HG02852 (cell line): ENCODE measurements around the gene DCAF6.

ENCODE experiments used
- ATAC-seq: cut with Tn5 transposase; IDR thresholded peaks from one replicate; pipeline ENCODE4 v1.9.1; 2021; ENCODE audit warnings: mild to moderate bottlenecking, moderate library complexity; ENCODE audit not compliant: unreplicated experiment

Gene DCAF6

GRCh38 chr1:168083456-168084325 lies 147.2 kb downstream of the DCAF6 start:
- no peak for ATAC-seq

DNA sequence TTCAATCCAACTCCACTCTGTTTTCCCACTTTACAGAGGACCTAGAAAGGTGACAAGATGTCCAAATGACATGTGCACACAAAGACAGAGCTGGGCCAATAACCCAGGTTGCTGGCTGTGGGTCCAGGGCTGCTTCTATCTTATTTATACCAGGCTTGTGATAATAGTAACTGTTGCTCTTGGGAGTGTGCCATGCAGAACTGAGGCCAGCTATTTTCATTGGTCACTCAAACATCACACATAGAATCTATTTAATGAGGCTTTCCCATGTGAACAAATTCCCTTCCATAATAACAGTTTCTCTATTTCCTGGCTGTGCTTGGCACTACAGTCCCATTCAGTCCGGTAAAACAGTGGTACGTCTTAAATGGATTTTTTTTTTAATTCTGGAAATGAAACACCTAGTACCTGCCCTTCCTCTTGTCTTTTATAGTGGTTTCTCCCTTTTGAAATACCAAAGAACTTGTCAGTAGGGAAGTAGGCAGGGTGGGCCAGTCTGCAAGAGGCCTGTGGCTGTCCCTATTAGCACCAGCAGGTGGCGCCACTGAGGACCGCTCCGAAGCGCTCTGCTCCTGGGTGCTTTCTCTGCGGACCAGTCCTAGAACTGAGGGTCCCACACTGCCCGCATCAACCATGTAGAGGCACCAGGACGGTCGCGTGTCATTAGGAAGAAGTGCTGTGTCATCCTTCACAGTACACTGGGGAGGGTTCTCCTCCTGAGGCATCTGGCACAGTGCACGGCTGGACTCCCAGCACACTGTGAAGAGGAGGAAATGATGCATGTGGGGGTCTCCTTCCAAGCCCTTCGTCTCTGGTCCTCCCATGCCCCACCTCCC lies 148.1 kb downstream of the DCAF6 start:
- peak; percentile 61 for ATAC-seq

DNA sequence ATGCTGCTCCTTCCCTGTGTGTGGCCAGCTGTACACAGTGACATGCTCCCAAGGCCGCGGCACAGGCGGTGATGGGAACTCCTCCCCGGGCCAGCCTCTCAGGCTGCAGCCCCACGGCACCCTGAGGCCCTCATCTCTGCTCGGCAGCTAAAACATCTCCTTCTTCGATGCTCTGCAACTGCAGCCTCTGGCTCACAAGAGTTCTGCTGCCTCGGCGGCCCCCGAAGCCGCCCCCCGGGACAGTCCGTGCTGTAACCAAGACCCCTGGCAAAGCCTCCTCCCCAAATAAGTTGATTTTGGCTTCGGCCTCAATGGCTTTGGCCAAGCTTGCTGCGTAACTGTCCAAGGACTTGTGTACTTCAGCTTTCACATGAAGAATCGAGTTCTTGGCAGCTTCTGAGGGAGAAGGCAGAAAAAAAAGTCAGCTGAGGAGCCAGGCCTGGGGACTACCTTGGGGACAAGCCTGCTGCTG lies 149.0 kb downstream of the DCAF6 start:
- ATAC-seq: no peak

DNA sequence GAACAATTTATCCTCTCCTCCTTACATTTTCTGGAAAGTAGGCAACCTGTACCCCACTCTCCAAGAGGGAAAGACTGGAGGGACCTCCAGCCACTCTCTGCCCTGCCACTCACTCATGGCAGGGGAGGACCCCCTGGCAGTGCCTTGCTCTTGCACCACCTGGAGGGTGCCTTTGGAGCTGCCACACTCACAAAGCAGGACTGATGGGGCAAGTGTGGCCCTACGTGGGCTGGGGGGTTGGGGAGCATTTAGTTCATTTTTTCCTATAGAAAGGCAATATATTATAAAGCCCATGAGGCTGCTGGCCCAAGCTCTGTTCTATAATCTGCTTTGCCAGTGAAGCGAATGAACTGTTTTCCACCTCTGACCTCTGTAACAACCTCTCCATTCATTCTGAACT lies 150.0 kb downstream of the DCAF6 start:
- no peak for ATAC-seq

DNA sequence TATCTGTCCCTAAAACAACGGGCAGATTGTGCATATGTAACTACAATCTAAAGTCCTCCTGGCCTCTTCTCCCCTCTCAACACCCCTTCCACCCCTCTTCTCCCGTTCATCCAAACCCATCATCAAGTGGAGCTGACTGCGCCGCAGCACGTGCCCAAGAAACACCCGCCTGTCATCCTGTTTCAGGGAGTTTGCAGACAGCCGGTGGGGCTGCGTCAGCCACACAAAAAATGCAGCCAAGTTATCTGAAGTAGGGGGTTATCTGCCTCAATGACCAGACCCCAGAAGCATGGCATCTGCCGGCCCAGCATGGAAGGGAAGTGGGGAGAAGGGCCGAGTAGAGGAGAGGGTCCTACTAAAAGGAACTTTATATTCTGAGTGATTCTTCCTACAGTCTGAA lies 151.2 kb downstream of the DCAF6 start:
- no peak for ATAC-seq

DNA sequence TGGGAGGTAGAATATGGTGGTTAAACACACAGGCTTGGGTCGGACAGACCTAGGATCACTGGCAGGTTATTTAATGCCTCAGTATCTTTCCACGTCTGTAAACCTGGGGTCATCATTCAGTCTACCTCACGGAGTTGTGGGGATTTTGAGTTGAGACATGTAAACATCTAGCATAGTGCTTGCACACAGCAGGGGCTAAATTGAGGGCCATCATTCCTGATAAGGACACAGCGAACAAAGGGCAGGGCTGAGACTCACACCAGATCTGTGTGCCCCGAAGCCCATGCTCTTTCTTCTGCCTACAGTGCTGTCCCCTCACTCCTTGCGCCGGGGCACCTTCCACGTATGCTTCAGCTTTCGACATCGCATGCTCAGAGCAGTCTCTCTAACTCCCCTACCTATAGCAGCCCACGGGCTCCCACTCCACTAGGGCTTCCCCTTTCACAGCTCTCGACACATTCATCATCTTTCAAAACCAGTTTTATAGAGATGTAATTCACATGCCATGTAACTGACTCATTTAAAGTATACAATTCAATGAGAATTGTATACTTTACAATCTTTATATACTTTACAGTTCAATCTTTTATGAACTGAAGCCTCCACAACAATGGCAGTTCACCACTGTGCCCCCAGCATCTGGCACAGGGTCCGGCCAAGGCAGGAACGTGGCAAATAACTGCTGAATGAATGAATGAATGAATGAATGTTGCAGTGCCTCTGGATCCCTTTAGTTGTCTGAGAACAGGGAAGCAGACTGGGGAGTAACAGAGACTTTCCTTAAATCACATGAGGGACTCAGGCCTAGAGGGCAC lies 152.2 kb downstream of the DCAF6 start:
- ATAC-seq: no peak

- ATAC-seq: no peak
Measured at GRCh38 chr1:168089326-168089978, 153.0 kb downstream of the DCAF6 start.

- ATAC-seq: no peak
Measured at GRCh38 chr1:168089979-168090337, 153.5 kb downstream of the DCAF6 start.

DNA sequence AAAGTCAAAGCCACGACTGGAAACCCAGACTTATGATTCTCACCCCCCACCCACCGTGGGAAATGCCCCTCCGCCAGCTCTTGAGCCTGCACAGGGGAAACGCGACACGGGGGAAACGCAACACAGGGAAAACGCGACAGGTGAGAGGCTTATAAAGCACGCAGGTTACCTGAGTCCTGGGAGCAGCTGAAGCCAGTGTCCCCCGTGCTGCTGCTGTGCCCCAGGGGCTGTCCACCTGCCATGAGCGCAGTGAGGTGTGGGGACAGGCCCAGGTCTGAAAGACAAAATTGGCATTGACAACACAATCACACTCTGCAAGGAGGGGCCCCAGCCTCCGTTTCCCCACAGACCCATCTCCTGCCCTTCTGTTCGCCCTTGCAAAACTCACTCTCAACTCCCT lies 153.9 kb downstream of the DCAF6 start:
- ATAC-seq: no peak

- no peak for ATAC-seq
Measured at GRCh38 chr1:168091063-168091462, 154.6 kb downstream of the DCAF6 start.

DNA sequence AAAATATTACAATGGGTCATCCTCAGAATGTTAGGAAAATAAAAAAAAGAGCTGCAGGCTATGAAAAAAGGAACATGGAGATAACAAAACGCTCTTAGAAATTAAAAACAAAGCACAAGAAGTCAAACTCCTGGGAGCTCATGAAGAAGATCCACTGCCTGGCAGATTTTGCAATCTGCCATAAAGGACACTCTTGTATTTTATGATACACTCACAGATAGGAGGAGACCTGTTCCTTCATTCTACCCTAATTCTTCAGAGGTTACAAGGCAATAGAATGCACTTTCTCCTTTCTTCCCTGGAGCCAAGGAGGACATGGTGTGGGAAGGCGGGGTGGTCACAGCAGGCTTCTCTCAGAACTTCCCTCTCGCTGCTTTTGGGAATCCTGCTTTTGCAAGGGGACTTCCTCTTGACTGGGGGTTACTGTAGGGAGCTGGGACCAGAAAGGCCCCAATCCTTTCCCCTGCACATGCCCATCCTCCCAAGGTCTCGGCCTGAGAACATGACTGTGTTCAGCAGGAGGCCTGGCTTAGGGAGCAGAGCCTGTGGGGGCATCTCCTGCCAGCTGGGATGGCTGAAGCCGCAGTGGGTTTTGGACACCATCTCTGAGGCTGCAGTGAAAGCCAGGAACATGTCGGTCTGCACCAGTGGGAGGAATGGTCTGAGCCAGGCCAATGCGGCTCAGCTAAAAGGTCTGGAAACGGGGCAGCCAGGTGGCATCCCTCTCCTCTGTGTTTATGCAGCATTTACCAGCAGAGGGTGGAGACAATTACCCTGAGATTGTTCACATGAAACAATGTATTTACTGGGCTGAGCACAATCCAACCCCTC lies 155.5 kb downstream of the DCAF6 start:
- no peak for ATAC-seq

DNA sequence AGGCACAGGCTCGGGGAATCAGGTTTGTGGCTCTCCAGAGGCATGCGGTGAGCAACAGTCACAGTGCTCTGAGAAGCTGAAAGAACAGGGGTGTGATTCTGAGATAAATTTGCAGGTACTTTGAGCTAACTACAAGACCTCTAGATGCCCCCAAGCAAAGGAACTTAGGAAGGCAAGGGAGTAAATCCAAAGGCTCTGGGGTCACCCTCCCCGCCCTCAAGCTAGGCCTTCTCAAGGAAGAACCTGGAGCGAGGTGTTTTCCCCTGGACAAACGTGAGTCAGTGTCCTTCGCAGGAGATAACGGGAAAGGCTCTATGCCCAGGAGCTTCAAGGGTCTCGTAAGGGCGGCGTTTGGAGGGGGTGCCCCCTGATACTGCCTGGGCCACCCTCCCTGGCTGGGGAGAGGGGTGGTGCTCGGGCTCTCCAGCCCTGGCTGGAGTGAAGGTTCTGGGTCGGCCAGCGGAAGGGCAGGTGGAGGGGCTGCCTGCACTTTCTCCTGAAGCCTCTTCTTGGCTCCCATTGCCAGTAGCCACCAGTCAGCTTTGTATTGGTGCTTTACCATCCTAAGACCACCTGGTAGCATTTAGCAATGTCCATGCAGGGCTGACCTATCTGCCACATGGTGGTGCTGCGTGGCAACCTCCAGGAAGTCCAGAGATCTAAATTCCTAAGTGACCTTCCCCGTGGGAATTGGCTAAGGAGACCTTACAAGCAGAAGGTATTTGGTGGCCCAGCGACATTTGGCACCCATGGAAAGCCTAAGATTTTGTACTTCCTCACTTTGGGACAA lies 156.3 kb downstream of the DCAF6 start:
- no peak for ATAC-seq

- no peak for ATAC-seq
Measured at GRCh38 chr1:168093616-168094015, 157.1 kb downstream of the DCAF6 start.

GRCh38 chr1:168095476-168095875 lies 159.0 kb downstream of the DCAF6 start:
- ATAC-seq: no peak

DNA sequence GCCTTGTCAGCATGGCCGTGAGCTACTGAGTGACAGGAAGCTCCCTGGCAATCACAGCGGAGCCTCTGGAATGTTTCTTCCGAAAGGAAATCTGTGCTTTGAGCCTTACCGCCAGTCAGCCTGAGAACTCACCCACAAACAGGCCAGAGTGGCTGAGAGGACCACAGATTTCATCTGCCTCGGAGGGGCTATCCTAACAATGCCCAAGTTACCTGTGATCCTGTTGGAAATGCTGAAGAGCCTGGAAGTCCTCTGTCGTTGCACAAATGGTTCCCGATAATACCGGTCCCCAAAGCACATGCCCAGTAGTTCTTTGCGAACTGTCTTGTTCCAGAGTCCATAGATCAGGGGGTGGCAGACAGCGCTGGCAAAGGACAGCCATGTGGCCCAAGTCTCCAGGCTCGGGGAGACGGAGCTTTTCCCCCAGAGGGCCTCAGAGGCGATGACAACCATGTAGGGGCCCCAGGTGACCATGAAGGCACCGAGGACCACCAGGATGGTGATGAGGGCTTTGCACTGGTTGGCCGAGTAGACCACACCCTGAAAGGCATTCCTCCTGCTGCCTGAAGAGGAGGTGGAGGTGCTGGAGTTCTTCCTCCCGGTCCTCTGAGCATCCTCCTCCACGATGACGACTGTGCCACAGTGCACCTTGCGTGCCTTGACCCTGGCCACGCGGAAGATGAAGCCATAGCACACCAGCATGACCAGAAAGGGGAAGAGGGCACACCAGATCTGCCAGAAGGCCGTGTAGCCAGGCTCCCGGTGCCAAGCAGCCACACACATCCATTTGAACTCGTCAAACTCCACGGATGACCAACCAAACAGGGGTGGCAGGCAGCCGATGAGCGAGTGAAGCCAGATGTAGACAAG lies 160.0 kb downstream of the DCAF6 start:
- ATAC-seq: no peak

DNA sequence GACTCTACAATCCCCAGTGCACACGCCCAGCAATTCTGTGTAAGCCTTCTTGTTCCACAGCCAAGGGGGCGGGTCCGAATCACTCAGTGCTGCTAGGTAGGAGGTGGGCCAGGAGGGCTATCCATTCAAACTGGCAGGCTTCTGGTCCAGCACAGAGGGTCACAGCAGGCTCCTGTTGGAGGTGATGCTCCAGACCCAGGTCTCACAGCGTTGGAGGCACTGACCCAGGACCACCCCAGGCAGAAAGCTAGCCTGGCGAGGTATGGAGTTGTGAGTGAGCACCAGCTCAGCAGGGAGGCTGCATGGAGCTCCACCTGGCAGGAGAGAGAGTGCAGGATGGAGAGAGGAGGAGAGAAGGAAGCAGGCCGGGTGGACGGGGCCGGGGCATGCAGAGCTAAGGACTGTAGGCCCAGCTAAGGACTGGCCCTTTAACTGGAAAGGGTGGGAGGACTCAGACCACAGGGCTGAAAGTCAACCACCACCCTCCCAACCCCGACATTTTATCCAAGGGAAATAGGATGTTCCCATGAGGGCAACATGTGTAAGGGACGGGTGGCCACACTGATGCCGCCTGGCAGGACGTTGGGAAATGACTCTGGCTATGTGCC lies 161.5 kb downstream of the DCAF6 start:
- no peak for ATAC-seq

DNA sequence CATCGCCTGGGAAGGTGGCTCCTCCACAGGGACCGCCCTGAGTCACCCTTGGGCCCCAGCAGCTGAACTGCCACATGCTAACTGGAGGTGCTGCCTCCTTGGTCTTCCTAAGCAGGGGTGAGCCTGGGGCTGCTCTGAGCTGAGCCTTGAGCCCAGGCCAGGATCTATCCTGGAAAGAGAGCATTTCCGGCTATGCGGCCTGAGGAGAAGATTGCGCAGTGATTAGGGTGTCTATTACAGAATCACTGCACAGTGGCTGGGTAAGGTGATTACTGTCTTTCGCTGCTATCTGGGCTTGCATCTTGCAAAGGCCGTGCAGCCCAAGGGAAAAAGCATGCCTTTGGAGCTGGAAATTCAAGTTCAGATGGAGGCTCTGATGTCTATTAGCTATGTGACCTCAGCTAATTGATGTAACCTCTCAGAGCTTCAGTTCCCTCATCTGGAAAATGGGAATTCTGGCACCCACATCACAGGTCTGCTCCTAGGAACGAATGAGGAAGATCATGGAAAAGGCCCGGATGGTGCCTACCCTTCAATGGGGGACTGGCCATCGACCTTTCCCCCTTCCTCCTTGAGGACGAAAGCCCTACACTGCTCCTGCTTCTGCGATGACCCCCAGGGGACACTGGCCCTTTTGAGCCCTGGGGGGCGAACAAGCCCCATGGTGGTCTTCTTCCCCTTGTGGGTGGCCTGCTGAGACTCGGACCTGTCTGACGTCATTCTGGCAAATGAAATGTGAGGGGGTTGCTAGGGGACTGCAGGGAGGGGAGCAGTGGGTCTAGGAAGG lies 162.2 kb downstream of the DCAF6 start:
- ATAC-seq: no peak
